ENCODE data around the gene BCKDK.
A peak's percentile ranks its signal among the peaks of the same experiment; 100 is the strongest.
"Not testable (repeated sequence)": the region's sequence is repeated elsewhere in the genome, so short reads cannot be mapped to it uniquely, and the experiment has no call there.

BCKDK gene

GRCh38 chr16:31099860-31100638 lies 8.1 kb upstream of the BCKDK start:
- no peak for DNase-seq (ENCODE audit: low read depth)

GRCh38 chr16:31100876-31101641 lies 7.1 kb upstream of the BCKDK start:
- DNase-seq (ENCODE audit: low read depth) = not testable (repeated sequence)

GRCh38 chr16:31105677-31106213 lies 2.4 kb upstream of the BCKDK start:
- DNase-seq (ENCODE audit: low read depth) = peak; percentile 85

- no peak for DNase-seq (ENCODE audit: low read depth)
Measured at GRCh38 chr16:31106509-31107464, 1.4 kb upstream of the BCKDK start.

GRCh38 chr16:31107465-31107867 lies 720 bp upstream of the BCKDK start:
- peak; percentile 36 for DNase-seq (ENCODE audit: low read depth)

- DNase-seq (ENCODE audit: low read depth) = no peak
Measured at GRCh38 chr16:31108794-31109558, 790 bp downstream of the BCKDK start.

GRCh38 chr16:31109622-31110021 lies 1.4 kb downstream of the BCKDK start:
- DNase-seq (ENCODE audit: low read depth) = no peak

GRCh38 chr16:31110106-31111034 lies 2.2 kb downstream of the BCKDK start:
- no peak for DNase-seq (ENCODE audit: low read depth)

GRCh38 chr16:31111881-31112466 lies 3.8 kb downstream of the BCKDK start:
- DNase-seq (ENCODE audit: low read depth) = no peak

GRCh38 chr16:31112711-31113110 lies 4.5 kb downstream of the BCKDK start:
- no peak for DNase-seq (ENCODE audit: low read depth)

- DNase-seq (ENCODE audit: low read depth) = no peak
Measured at GRCh38 chr16:31113121-31114120, 5.2 kb downstream of the BCKDK start.

- DNase-seq (ENCODE audit: low read depth) = no peak
Measured at GRCh38 chr16:31114468-31114867, 6.3 kb downstream of the BCKDK start.

GRCh38 chr16:31117384-31118222 lies 9.4 kb downstream of the BCKDK start, which contains the start of gene KAT8:
KAT8 (plus strand) TSS chr16:31117664; CDS start chr16:31117682, 18 bp downstream.
- peak; percentile 95 for DNase-seq (ENCODE audit: low read depth)

- DNase-seq (ENCODE audit: low read depth) = no peak
Measured at GRCh38 chr16:31118223-31119155, 10.3 kb downstream of the BCKDK start.

GRCh38 chr16:31120129-31120528 lies 11.9 kb downstream of the BCKDK start:
- no peak for DNase-seq (ENCODE audit: low read depth)

- no peak for DNase-seq (ENCODE audit: low read depth)
Measured at GRCh38 chr16:31125844-31126243, 17.7 kb downstream of the BCKDK start.
